HG03571 (cell line): ENCODE measurements around the gene BNC2.

Experiments used
- ATAC-seq: cut with Tn5 transposase; IDR thresholded peaks from one replicate; pipeline ENCODE4 v1.9.1; 2021; ENCODE audit not compliant: unreplicated experiment

The BNC2 gene

DNA sequence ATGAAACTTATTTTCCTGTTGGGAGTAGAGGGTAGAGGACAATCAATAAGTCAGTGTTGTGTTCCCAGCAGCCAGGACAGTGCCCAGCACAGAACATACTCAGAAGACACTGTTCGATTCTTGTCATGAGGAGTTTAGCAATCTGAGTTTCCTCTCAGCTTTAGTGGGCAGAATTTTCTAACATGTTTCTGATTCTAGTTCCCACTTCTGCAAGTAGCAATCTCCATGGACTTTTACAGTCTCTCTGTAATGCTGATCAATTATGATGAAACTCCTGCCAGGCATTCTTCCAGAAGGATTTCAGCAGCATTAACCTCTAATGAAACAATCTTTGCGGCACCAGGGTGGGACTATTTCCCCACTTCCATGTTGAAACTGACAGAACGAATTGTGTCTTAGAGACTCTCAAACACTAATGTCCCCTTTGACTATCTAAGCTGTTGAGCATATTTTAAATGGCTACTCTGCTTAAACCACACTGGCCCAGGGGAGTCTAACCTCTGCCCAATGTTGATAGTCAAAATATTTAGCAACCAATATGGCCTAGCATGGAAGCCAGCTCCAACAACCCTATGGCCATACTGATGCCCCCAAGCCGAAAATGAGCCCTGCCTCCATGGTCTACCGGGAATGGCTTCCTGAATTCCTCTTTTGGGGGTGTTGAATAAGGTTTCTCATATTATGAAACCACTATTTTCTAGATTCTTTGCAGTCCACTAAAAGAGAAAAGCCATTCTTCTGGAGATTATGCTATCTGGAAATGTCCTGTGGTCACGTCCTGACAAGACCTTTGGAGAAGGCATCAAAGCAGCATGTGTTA, 484.3 kb downstream of the BNC2 start:
- ATAC-seq, result no peak

DNA sequence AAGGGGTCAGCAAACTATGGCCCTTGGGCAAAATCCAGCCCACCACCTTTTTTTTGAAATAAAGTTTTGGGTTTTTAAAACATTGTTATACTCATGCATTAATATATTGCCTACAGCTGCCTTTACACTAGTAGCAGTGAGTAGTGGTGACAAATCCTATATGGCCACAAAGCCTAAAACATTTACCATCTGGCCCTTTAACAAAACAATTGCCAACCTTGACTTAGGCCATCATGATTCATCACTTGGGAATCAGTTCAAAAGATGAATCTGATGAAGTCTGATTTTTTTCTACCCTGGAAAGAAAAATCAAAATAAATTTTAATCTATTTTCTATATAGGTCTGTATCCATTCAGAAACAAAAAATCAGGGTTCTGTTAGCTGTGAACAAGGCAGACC, 484.9 kb downstream of the BNC2 start:
- no peak for ATAC-seq

DNA sequence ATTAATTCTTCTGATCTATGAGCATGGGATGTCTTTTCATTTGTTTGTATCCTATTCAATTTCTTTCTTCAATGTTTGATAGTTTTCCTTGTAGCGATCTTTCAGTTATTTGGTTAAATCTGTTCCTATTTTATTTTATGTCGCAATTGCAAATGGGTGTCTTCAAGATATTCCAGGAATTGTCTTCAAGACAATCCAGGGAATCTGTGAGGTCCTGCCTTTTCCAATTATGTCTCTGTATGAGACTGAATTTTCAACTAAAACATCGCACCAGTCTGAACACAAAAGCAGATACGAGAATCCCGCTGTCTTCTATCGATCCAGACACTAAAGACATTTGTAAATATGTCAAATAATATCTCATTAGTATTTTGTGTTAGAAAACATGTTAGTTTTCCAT, 485.5 kb downstream of the BNC2 start:
- no peak for ATAC-seq

DNA sequence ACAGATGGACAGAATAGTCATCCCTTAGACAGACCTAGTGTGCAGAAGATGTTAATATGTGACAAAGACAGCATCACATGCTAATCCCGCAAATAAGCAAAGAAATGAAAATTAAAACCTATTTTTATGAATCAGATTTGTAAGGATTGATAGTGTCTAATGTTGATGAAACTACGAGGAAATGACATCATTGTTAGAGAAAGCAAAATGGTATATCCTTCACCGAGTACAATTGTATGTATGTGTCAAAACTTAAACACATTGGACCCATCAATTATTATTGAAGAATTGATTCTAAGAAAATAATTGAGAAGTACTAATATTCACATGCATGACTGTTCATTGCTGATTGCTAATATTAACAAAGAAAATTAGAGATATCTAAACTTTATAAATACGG, 493.2 kb downstream of the BNC2 start:
- ATAC-seq, result no peak

DNA sequence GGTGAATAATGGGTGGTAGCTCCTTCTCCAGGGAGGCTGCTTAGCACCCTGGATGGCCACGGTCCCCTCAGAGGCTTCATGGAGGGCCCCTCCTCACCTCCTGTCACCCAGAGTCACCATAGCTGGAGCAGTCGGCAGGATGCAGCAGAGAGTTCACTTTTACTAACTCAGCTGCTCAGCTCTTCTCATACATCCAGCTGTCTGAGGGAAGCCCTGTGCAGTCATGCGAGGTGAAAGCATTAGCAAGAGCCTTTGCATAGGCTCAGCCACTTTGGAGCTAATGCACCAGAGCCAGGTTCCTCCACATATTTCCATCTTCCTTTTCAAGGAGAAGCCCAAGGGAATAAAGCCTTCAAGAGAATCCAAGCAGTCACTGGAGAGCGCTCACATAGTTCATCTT, 499.2 kb downstream of the BNC2 start:
- ATAC-seq, result no peak

DNA sequence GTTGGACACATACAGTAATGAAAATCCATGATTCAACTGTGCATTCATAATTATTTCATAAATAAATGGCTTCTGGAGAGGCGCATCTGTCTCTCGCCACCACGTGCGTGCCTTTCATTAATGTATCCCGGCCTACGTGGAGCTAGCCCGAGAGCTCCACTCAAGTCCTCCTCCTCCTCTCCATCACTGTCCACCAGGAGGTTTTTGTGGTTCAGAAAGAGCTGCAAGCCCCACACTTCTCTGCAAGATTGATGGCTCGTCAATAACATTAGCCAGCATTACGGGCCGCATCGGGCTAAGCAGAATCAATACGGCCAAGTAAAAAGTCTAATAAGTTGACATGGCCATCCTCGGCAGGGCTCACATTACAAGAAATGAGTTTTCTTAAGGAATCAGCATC, 499.8 kb downstream of the BNC2 start:
- ATAC-seq, result no peak

DNA sequence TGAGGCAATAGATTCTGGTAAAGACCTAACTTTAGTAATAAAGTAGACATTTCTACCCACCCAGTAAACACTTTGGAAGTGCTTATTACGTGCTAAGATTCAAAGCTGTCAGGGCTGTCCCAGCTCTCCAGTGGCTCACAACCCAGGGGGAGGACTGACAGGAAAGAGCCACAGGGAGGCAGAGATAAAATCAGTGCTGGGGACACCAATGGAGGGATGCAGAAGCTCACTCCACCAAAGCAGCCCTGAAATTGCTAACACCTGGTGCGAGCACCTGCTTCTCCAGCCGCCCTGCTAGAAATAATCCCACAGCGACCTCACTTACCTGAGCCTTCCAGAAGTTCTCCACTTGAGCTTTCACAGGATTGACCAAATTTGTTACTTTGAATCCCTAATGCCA, 501.0 kb downstream of the BNC2 start:
- no peak for ATAC-seq

DNA sequence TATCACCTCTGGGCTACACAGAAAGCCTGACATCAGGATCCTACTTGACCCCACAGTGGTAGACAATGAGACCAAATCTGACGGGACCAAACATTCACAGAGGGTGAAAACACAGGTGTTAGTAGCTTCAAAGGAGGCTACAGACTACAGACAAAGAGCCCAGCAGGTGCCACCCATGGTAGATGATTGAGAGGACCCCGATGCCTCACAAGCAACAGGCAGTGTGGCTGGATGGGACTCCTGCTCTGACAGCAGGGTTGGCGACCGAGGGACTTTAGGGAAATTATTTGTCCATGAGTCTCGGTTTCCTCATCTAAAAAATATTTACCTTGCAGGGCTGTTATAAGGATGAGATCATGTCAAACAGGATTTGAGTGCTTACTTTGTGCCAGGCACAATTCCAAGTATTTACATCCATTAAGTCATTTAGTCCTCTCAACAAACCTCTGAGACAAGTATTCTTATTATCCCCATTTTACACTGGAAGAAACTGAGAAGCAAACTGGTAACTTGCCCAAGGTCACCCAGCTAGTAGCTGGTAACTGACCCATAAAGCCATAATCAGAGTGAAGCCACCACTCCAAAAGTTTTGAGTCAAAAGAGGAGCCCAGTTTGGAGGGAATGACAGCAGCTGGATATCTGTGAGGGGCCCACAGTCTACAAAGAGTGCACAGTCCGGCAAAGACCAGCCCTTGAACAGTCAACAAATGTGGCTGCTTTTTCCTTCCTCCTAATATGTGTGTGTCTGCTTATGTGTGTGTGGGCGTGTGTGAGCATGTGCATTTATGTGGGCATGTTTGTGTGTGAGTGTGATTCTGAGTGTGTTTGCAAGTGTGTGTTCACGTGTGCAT, 502.0 kb downstream of the BNC2 start:
- ATAC-seq, result no peak

DNA sequence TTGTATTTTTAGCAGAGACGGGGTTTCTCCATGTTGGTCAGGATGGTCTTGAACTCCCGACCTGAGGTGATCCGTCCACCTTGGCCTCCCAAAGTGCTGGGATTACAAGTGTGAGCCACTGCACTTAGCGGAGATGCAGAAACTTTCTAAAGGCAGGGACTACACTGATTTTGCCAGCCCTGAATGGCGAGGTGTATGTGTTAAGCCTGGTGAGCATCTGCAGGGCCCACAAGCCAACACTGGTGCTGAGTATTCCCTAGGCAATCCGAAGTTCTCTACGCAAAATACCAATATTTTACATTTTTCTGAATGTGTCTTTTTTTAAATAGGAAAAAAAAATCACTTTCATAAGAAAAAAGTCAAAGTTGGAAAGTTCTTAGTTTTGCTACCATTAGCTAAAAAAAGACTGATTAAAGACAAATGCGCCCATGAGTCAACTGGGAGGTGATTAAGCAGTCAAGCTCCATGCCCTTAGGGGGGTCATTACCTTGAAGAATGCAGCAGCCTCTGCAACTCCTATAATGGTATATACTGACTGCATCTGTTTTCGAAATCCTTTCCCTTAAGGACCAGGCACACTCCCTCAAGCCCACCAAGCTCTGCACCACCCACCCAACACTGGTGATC, 502.8 kb downstream of the BNC2 start:
- no peak for ATAC-seq

DNA sequence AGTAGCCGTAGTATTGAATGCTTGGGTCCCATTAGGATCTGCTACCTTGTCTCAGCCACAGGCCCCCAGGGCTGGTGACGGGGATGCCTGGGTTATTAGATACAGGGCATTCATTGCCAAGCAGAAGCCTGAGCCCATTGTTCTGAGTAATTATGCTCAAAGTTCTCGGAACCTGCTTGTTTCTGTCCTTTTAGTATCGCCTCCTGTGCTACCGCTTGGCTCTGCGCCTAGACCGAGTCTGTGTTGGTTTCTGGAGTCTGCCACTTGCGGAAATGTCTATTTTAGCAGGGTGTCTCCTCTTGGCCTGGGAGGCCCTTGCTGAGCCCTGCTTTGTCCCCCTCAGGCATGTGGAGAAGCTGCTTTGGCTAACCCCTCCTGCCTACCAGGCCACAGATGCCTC, 506.1 kb downstream of the BNC2 start:
- ATAC-seq, result no peak

DNA sequence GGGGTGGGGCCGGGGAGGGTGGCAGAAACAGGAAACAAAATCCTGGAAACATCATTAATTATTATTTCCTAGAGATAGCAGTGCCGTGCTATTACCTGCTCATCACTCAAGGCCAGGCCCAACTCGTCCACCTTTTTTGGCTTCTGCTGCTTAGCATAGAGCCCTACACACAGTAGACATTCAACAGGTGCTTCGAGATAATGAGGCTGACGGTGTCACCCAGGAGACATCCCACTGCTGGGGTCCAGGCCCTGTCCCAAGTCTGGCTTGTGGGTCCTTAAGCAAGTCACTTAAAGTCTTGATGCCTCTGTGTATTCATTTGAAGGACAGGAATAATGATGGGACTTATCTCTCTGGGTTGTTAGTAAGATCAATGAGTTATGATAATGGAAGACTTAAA, 506.6 kb downstream of the BNC2 start:
- no peak for ATAC-seq

DNA sequence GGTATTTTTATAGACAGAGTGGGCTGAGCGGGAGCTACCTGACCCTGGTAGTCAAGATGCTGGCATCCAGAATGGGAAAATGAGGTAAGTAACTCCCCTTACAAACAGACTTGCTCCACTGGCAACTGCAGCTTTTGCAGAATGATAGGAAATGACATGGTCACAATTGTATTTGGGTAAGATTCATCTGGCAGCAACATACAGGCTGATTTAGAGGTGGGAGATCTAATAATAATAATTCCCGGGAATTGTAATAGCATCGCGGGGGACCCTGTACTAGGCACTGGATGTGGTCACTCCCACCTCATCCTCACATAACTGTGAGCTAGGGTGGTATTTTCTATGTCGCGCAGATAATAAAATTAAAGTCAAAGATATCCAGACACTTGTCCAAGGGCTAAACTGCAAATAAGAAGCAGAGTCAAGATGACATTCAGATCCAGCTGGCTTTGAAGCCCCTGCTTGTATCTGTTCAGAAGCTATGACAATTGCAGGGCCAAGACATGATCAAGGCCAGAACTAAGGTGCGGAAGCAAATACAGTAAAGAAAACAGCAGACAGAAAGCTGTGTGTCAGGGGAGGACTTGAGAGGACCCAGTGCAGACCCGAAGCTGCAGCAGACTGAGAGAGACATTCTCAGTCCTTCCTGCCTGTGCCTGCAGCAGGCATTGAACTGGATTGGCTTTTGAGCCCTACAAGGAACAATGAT, 507.2 kb downstream of the BNC2 start:
- ATAC-seq, result no peak

DNA sequence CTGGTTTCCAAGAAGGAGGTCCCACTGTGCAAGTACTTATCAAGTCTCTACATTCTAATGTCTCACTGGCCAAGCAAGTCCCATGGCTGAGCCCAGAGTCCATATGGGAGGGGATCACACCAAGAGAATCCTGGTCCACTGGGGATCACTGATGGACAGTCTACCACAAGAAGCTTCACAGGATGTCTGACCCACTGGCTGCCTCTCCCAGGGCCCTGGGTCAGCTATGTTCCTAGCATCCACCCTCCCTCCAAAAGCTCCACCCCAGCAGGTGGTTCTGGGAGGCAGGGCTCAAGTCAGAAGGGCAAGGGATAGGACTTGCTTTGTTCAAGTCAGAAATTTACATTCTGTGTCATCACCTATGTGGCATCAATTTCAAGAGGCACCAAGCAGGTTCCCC, 508.5 kb downstream of the BNC2 start:
- ATAC-seq, result no peak

DNA sequence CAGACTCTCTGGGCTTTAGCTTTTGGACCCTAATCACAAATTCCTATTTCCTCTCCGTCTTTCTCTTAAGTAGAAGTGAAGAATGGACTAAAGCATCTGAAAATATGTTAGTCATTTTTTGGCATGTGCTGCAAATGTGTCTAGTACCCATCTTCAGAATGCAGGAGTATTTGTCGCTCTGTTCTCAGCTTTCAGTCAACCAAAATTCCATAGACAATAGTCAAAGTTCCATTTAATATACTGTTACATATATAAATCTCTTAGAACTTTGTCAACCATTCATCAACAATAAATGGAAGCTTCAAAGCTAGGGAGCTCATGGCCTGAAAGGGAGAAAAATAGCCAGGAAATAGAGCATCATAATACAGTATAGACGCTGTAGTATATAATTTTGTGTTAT, 509.4 kb downstream of the BNC2 start:
- no peak for ATAC-seq

DNA sequence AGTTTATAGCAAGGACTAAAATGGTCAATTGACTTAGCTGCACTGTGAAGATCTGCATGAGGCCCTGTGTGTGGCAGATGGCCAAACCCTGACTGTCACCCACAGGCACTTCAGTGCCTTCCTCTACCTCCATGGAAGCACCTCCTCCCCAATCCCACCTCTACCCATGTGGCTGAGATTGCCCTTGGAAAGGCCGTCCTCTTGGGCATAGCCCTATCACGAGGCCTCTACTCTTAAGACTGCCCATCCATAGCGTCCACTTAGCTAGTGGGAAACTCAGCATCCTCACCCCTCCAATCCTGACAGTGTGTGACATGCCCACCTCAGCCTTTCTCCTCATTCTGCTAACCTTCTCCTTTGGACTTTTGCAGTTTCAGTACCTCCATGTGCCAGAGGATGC, 510.2 kb downstream of the BNC2 start:
- ATAC-seq, result no peak
